Fibroblast of skin of right biceps (primary cell): ENCODE results near the gene CDK5.

Experiments
- DNase-seq: peaks from one replicate; pipeline ENCODE4 v3.0.0-alpha.2; 2013

CDK5 gene

DNA sequence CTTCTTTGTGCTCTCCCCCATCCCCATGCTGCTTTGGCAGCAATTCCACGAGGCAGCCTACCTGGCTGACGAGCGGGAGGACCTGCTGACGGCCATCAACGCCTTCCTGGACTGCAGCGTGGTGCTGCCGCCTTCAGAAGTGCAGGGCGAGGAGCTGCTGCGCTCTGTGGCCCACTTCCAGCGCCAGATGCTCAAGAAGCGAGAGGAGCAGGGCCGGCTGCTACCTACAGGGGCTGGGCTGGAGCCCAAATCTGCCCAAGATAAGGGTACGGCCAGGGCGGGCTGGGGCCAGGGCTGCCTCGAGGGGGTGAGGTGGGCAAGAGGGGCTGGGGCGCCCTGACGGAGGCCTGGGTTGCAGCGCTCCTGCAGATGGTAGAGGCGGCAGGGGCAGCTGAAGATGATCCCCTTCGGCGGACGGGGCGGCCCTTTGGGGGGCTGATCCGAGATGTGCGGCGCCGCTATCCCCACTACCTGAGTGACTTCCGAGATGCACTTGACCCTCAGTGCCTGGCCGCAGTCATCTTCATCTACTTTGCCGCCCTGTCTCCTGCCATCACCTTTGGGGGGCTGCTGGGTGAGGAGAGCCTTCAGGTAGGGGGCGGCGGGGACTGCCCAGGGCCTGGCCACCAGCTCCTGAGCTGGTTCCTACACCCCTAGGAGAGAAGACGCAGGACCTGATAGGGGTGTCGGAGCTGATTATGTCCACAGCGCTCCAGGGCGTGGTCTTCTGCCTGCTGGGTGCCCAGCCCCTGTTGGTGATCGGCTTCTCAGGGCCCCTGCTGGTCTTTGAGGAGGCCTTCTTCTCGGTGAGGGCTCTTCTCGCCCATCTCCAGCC lies 13.6 kb upstream of the CDK5 start:
- no peak for DNase-seq

DNA sequence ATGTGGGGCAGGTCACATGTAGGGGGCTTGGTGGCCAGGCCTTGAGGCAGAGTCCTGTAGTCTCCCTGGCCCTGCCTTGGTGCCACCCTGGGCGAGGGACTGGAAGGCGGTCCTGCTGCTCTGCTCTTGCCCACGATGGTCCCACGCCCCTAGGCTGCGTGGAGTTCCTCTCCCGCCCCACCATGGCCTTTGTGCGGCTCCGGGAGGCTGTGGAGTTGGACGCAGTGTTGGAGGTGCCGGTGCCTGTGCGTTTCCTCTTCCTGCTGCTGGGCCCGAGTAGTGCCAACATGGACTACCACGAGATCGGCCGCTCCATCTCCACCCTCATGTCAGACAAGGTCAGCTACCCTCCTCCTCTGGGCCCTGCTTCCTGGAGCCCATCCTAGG lies 12.9 kb upstream of the CDK5 start:
- no peak for DNase-seq

DNA sequence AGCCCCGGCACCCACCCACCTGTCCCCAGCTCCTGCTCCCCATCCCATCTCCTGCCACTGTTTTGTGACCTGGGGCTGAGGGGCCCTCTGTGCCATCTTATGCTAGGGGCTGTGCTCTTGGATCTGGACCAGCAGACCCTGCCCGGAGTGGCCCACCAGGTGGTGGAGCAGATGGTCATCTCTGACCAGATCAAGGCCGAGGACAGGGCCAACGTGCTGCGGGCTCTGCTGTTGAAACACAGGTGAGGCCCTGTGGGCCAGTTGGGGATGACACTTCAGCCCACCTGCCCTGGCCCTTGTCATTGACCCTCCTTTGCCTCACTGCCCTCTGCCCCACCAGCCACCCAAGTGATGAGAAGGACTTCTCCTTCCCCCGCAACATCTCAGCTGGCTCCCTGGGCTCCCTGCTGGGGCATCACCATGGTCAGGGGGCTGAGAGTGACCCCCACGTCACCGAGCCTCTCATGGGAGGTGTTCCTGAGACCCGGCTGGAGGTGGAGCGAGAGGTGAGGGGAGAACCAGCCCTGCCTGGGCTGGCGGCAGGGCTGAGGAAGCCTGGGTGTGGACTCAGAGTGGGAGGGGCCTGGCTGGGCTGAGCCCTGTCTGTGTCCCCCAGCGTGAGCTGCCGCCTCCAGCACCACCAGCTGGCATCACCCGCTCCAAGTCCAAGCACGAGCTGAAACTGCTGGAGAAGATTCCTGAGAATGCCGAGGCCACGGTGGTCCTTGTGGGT lies 12.3 kb upstream of the CDK5 start:
- DNase-seq: no peak

DNA sequence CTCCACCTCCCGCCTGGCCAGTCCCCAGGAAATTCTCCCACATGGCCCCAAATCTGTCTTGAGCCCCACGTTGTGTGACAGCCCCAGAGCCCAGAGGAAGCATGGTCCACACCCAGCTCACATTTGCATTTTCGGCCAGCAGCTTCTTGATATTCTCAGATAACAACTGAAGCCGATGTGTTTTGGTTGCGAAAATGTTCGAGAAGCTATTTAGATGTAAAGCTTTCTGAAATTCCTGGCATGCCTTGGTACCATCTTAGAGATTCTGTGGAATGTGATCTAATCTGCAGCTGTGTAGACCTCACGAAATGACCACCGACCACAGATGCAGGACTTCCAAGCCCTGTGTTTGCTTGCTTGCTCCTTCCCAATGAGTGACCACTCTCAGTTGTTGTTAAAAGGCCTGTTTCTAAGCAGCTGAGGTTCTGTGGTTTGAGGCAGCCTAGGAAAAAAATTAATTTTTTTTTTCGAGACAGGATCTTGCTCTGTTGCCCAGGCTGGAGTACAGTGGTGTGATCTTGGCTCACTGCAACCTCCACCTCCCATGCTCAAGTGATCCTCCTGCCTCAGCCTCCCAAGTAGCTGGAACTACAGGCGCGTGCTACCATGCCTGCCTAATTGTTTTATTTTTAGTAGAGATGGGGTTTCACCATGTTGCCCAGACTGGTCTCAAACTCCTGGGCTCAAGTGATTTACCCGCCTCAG lies 10.5 kb upstream of the CDK5 start:
- no peak for DNase-seq

DNA sequence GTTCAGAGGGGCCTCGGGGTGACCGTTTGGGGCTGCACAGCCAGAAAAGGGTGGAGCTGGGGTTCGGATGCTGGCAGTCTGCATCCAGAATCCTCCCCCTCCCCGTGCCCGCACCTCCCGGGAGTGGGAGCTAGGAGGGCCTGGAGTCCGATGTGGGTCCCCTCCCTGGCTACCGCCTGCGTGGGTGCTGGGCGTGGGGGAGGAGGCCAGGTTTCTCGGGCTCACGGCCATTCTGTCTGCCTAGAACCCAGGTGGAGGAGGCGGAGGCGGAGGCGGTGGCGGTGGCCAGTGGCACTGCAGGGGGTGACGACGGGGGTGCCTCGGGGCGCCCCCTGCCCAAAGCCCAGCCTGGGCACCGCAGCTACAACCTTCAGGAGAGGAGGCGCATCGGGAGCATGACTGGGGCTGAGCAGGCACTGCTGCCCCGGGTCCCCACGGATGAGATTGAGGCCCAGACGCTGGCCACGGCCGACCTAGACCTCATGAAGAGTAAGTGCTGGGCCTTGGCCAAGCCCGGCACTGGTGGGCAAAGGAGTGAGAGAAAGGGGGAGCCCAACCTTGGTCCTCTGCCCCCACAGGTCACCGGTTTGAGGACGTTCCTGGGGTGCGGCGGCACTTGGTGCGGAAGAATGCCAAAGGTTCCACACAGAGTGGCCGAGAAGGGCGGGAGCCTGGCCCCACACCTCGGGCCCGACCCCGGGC lies 8.7 kb upstream of the CDK5 start:
- DNase-seq: no peak

DNA sequence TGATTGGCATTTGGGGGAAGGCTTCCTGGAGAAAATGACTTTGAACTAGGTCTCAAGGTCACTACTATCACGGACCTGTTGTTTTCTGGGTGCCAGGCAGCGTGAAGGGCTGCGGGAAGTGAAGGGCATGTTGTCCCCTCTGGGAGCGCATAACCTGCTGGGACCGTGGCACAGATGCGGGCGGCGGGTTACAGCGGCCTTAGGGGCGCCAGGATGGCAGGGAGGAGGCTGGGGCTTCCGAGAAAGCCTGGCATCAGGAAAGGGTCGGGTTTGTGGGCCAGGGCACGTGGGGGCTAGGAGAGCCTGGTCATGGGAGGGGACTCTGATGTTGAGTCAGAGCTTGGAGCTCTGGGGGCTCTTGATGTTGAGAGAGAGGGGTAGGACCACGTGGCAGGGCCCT lies 7.8 kb upstream of the CDK5 start:
- DNase-seq: no peak

DNA sequence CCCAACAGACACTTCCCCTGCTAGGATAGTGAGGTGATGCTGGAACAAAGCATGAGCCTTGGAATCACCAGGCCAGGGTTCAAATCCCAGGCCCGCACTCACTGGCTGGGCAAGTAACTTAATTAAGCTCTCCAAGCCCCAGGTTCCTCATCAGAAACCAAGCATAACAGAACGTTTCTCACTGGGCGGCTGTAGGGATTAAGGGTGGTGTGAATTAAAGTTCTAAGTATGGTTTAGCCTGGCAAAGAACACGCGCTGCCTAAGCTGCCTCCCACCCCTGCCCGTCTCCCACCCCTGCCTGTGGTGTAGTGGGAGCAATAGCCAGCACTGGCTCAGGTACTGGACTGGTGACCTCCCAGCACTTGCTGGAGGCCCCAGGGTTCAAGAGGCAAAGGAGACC lies 7.3 kb upstream of the CDK5 start:
- no peak for DNase-seq

DNA sequence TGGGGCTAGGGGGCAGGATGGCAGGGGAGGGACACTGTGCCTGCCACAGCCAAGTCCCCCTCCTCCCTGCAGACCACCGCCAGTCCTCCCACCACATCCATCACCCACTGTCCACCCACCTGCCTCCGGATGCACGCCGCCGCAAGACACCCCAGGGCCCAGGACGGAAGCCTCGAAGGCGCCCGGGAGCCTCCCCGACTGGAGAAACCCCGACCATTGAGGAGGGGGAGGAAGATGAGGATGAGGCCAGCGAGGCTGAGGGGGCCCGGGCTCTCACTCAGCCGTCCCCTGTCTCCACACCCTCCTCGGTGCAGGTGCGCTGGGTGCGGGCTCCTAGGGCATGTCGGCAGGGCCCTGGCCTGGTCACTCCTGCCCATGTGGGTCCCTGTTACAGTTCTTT lies 6.8 kb upstream of the CDK5 start:
- DNase-seq: no peak

DNA sequence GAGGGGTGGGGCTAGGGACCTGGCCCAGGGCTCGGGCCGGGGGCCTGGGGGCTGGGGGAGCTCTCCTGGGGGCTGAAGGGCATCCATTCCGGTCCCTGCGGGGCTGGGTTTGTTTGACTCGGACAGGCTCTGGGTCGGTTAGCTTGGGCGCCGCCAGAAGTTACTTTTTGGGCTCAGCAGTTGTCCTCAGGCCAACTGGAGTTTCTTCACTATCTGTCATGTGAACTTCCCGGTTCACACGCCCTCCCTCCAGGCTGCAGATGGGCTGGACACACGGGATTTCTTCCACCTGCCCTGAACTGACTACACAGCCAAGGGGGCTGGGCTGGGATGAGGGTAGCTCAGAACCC lies 5.5 kb upstream of the CDK5 start:
- no peak for DNase-seq

DNA sequence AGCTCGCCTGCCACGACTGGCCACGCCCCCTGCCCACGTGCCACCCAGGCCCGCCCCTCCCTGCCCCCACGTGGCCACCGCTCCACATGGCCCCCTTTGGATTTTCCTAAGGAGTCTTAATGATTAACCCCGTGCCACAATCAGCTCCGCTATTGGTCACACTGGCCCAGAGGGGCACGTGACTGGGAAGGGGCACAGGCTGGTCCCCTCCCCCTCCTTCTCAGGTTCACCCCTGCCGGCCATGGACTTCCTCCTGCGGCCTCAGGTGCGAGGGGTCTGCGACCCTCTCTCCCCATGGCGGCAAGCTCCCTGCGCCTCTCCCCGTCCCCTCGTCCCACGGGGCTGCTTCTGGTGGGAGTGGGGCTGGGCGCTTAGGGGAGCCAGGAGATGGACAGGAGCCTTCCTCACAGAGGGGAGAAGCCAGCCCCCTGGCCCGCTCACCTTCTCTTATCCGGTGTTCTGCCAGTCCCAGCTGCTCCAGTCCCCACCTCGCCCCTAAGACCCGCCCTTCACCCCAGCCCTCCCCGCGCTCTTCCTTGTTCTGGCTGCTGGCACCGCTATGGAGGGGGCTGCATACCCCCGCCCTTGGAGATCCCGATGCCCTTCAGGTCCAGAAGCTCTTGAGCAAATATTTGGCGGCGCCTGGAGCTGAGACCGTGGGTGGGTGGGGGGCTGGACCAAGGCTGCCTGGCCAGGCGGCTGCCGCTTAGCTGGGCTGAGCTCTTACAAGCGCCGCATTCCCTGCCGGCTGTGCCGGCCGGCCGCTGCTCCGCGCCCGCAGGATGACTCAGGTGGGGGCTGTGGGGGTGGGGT lies 4.9 kb upstream of the CDK5 start:
- peak; percentile 61 for DNase-seq

DNA sequence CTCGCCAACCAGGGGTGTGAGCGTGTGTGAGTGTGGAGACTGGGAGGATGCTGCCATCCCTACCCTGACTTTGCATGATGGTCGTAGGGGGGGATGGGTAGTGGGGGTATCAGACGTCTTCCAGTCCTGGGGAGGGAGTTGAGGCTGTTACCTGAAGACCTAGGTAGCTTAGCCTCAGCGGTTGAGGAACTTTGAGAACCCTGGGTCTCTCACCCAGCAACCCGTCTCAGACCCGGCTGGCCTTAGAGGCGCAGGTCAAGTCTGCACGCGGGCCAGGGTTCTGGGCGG lies 4.4 kb upstream of the CDK5 start:
- DNase-seq: no peak

DNA sequence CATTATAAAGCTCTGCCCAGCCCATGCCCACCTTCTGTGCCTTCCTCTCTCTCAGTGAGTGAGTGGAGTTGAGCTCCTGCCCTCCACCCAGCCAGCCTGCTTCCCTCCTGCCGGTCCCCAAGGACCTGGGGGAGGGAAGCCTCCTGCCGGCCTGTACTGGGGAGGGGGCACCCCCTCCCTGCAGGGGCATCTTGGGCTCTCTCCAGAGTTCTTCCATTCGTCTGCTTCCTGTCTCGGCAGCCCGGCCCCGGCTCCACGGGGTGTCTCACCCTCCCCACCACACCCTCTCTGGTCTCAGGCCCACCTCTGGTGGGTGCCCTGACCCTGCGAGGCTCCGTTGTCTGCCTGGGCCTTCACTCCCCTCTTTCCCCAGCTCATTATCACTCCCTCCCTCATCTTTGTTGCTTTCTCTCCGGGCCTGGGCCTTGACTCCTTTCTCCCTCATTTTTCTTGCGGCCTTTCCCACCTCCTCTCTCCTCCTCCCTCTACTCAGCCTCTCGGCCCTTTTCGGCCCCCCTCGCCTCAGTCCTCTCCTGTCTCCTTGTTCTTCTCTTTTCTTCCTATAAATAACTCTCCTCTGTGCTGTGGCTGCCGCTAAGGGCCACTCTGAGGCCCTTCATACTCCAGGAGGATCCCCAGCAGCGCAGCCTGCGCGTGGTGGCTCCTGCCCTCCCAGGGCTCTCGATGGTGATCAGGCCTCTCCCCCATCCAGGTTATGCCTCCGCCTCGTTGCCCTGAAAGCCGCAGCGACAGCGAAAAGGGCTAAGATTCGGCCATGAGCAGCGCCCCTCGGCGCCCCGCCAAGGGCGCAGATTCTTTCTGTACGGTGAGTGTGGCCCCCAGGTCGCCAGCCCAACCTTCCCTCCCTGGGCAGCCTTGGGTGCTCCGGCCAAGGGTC lies 3.8 kb upstream of the CDK5 start:
- peak; percentile 32 for DNase-seq

DNA sequence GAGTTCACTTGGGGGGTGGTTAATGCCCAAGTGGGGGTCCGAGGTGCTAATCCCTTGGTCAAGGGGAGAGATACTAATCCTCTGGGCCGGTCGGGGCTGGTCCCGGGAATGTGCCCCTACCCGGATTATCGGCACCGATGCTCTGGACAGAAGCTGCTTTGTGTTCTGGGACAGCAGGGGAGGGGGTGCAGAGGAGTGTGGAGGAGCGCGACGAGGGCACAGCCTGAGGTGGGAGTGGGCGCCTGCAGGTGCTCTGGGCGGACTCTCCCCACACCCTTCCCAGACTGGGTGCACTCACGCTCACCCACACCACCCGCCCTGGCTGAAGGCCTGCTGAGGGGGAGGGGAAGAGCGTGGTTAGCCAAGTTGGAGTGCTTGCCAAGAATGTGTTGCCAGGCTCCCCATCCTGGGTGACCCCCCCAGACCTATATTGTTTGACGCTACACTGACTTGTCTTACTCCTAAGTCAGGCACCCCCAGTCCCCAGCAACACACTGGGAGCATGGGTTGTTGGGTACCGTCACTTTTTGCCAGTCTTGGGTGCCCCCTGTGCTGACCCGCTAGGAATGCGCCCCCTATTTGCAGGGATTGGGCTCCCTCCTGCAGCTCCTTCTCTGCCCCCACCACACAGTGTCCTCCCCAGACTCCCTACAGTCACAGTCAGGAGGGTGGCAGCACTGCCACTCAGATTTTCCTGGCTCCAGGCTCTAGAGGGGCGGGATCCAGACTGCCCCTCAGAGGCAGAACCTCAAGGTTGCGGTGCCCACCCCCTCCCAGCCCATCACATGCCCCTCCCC lies 2.9 kb upstream of the CDK5 start:
- peak; percentile 27 for DNase-seq

DNA sequence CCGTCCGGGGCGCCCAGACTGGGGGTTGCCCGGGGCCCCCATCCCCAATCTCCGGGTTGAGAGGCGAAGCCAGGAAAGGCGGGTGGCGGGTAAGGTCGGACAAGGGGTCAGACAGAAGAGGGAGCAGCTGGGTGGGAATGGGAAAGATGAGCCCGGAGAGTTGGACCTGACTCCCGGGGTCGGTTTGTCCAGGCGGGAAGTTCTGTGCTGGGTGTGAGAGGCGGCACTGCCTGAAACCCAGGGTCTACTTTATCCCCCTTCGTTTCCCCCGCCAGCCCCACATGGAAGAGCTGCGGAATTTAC lies 2.4 kb upstream of the CDK5 start:
- no peak for DNase-seq

DNA sequence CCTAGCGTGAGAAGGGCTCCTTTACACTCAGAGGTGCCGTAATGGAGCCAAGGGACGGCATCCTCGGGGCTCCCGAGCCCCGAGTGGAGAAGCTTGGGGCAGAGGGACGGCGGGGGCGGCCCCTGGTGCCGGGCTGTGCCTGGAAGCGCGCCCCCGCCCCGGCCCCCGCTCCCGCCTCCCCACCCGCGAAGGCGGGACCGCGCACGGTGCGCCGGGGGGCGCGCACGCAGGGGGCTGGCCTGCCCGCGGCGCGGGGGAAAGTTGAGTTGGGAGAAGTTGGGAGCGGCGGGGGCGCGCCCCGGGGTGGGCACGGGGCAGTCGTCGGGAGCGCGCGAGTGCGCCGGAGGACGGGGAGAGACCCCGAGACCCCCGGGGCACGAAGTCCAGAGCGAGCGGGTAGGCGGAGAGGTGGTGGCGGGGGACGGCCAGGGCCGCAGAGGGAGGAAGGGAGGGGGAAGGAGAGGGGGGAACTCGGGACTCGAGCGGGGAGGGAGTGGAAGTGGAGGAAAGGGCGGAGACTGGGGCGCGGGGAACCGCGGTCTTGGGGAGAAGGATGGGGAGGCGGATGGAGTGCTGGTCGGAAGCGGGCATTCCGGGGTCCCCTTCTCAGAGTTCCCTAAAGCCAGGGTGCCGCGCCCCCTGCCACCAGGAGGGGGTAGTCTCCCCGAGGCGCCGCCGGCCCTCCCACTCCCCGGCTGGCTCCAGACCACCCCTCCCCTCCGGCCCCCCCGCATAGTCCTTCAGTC lies 1.8 kb upstream of the CDK5 start, which contains the start of gene SLC4A2:
Gene SLC4A2 (plus strand): TSS at position 223 of the 746 bp plus-strand sequence. CDS start 2,399 bp downstream, outside the sequence.
- peak; percentile 82 for DNase-seq

DNA sequence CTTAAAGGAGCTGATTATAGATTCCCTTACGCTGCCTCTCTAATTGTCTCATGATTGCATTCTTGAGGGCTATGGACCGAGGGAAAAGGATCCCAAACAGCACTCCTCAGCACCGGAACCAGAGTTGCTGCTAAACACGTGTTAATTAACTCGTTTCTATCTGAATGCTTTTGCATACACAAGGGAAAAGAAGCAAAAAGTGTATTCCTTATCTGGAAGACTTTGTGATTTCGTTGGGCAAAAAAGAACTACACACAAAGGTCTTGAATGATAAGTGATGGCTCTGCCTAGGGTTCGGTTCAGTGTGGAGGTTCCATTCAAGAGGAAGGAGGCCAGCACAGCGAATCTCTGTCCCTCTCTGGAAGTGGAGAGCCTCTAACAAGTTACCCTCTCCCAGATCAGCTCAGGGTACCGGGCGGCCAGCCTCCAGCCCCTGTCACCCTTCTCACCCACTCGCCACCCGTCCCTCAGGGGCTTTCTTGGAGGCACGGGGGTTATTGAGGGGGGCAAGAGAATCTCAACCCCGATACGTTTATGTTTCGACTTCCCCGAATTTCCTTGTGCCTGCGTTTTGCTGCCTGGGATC lies 1.2 kb upstream of the CDK5 start:
- DNase-seq: no peak

DNA sequence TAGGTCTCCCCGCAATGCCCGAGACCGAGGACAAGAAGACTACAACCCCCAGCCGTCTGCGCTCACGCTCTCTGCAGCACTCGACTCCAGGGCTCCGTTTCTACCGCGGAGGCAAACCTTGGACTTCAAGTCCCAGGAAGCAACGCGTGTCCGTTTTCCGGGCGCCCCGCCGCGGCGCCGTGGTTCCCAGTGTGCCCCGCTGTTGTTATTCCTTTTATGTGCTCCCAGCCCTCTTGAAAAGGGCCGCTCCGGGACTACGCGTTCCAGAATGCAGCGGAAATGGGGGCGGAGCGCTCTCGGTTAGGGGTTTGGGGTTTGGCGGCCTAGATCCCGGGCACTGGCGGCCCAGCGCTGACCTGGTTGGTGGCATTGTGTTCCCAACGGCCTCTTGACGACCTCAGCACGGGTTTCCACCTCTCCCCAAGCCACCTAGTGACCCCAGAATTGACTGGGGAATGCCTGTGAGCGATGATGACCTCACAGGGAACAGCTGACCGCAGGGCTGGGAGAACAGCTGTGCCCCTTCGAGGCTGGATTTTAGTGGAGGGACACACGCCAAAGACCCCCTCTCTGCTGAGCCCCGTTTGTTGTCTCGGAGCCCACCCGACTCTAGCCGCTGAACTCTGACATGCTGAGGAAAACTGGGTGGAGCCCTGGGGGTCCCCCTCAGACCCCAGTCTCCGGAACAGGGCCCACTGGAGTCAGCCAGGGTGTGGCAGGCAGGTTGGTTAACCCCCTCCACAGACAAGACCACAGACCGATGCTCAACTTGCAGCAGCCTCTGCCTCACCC lies 488 bp upstream of the CDK5 start:
- DNase-seq: peak; percentile 100

DNA sequence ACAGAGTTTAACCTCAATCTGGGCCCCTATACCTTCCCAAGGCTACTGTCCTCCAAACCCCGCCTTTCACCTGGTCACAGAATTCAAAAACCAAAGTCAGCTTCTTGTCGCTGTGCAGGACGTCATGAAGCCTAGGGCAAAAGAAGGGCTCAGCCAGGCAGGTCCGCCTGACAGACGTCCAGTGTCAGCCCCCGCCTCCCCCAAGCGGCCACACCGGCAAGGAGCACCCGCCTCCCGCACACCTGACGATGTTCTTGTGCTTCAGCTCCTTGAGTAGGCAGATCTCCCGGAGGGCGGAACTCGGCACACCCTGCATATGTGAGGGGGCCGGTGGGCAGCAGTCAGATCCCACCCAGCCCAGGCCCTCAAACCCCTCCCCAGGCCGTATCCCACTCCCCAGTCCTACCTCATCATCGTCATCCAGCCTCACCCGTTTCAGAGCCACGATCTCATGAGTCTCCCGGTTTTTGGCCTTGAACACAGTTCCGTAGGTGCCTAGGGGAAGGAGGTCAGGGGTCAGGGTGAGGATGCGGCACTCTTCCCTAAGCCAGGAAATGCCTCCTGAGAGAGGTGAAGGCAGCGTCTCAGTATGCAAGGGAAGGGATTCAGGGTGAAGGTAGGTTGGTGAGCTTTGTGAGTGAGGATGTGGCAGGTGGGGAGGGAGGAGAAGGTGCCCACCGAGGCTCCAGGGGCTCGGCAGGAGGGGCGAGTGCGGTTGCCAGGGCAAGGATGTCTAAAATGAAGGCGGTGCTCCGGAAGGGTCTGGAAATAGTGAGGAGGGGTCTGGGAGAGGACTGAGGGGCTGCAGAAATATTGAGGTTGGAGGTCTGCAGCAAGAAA lies 811 bp downstream of the CDK5 start:
- no peak for DNase-seq
